Uterus (tissue), 4 donors: ENCODE measurements around the gene CR1L. TPM values are rescaled to one million over a fixed set of nuclear protein-coding genes. Genes with fewer than 3 reads are reported as not detected.
"Not testable (repeated sequence)": the region's sequence is repeated elsewhere in the genome, so short reads cannot be mapped to it uniquely, and the experiment has no call there.

ENCODE experiments used
- DNase-seq, 2 donors: peaks; one replicate each; pipeline ENCODE4 v3.0.0-alpha.2; 2019 to 2020
- H3K27ac ChIP-seq, 2 donors: fragments of 200-600 bp; sonication (generic); 1 replicate in 1 of 2; 2 replicates in 1 of 2; pipeline ENCODE4 v1.5.1; 2016 to 2018
- H3K27me3 ChIP-seq, 2 donors: fragments of 200-600 bp; sonication (generic); one replicate each; pipeline ENCODE4 v1.5.1; 2018 to 2019; ENCODE audit warnings: control low read depth in 1 of 2
- H3K36me3 ChIP-seq, 2 donors: fragments of 200-600 bp; sonication (generic); one replicate each; pipeline ENCODE4 v1.5.1; 2019; ENCODE audit warnings: control low read depth in 1 of 2
- H3K4me1 ChIP-seq, 2 donors: fragments of 200-600 bp; sonication (generic); one replicate each; pipeline ENCODE4 v1.5.1; 2018 to 2019; ENCODE audit warnings: control low read depth in 1 of 2
- H3K4me3 ChIP-seq, 2 donors: fragments of 200-600 bp; sonication (generic); 1 replicate in 1 of 2; 2 replicates in 1 of 2; pipeline ENCODE4 v1.5.1; 2018 to 2019; ENCODE audit warnings: mild to moderate bottlenecking in 1 of 2
- H3K9me3 ChIP-seq, 2 donors: fragments of 200-600 bp; sonication (generic); one replicate each; pipeline ENCODE4 v1.5.1; 2019; ENCODE audit warnings: control low read depth in 1 of 2
- CTCF ChIP-seq, 4 experiments: fragments of 200-600 bp in 2 of 4; fragments of 450-650 bp in 2 of 4; sonication (generic) in 2 of 4; IDR thresholded peaks; one replicate each; pipeline ENCODE4 v1.5.1; 2016 to 2019; ENCODE audit warnings: antibody characterized with exemption in 4 of 4, mild to moderate bottlenecking in 2 of 4, moderate library complexity in 1 of 4
- POLR2A ChIP-seq, 2 donors: fragments of 450-650 bp; IDR thresholded peaks; one replicate each; pipeline ENCODE4 v1.6.1; 2016; ENCODE audit warnings: antibody characterized with exemption in 2 of 2, mild to moderate bottlenecking in 1 of 2, moderate library complexity in 1 of 2
- intact Hi-C: fragments of 100-400 bp; cut with DNase I; formaldehyde crosslinking; loops from one replicate; pipeline ENCODE4 v1.15.1; 2023; ENCODE audit warnings: low total_unique reads
- total RNA-seq, 4 donors: library from RNA; depleted of rRNA in 3 of 4; stranded (reverse); fragments of >200 nt in 3 of 4; gene quantifications; one replicate each; pipeline versions ENCODE4 v1.1.0 to v1.2.4, GENCODE V29; 2014 to 2023
- donor health status: DM: yes; HTN: yes; CAD: no.

The CR1L gene
- total RNA-seq, 4 donors from 2014 or later, result 0.14 TPM; not detected in 3

GRCh38 chr1:207695891-207696290, 51.0 kb downstream of the CR1L start:
- Histone ChIP-seq H3K27ac (no peak overlapping the region), H3K36me3 (no peaks in the 10 kb centered on the region), H3K9me3 (no peaks in the 10 kb centered on the region), H3K4me1 (no peaks in the 10 kb centered on the region), H3K27me3 (no peaks in the 10 kb centered on the region), H3K4me3 (no peak overlapping the region)
- intact Hi-C loops, result no loop called here
- no peak for DNase-seq
- TF ChIP-seq POLR2A (IDR thresholded peaks at IDR 0.05) (no peak), CTCF (IDR thresholded peaks at IDR 0.05) (no peak)

- H3K27me3 ChIP-seq, result no peaks in the 10 kb centered on the region
Observed at GRCh38 chr1:207698822-207699483, 54.0 kb downstream of the CR1L start.

GRCh38 chr1:207702317-207702716, 57.4 kb downstream of the CR1L start:
- H3K4me3 ChIP-seq, result no peak overlapping the region
- H3K27me3 ChIP-seq, result no peaks in the 10 kb centered on the region
- H3K36me3 ChIP-seq, result no peaks in the 10 kb centered on the region
- TF ChIP-seq CTCF (IDR thresholded peaks at IDR 0.05) (no peak), POLR2A (IDR thresholded peaks at IDR 0.05) (no peak)
- no peak overlapping the region for H3K27ac ChIP-seq
- no peak for DNase-seq
- intact Hi-C loops, result no loop called here
- no peaks in the 10 kb centered on the region for H3K4me1 ChIP-seq
- no peaks in the 10 kb centered on the region for H3K9me3 ChIP-seq

More at GRCh38 chr1:207698822-207699483, 54.0 kb downstream of the CR1L start:
- no peaks in the 10 kb centered on the region for H3K9me3 ChIP-seq
- no peak for TF ChIP-seq POLR2A (IDR thresholded peaks at IDR 0.05)
- peak; percentile 40 to 49 (median 43) for TF ChIP-seq CTCF (IDR thresholded peaks at IDR 0.05)
- H3K4me1 ChIP-seq, result no peaks in the 10 kb centered on the region
- DNase-seq, result peak in 1 of 2 donors; percentile 30
- no peak overlapping the region for H3K27ac ChIP-seq
- no peaks in the 10 kb centered on the region for H3K36me3 ChIP-seq
- no peak overlapping the region for H3K4me3 ChIP-seq
- intact Hi-C loops, result no loop called here

GRCh38 chr1:207703712-207704111, 58.8 kb downstream of the CR1L start:
- no peaks in the 10 kb centered on the region for H3K4me1 ChIP-seq
- no peak overlapping the region for H3K4me3 ChIP-seq
- no peaks in the 10 kb centered on the region for H3K27me3 ChIP-seq
- H3K27ac ChIP-seq, result no peak overlapping the region
- H3K36me3 ChIP-seq, result no peaks in the 10 kb centered on the region
- no peak for TF ChIP-seq POLR2A (IDR thresholded peaks at IDR 0.05)
- TF ChIP-seq CTCF (IDR thresholded peaks at IDR 0.05), result no peak
- H3K9me3 ChIP-seq, result no peaks in the 10 kb centered on the region
- no peak for DNase-seq
- intact Hi-C loops, result no loop called here

GRCh38 chr1:207708004-207708403, 63.1 kb downstream of the CR1L start:
- H3K4me3 ChIP-seq, H3K27ac ChIP-seq, DNase-seq, H3K36me3 ChIP-seq, H3K4me1 ChIP-seq, H3K9me3 ChIP-seq, H3K27me3 ChIP-seq, intact Hi-C loops: not testable (repeated sequence)

- no peak for DNase-seq
- Histone ChIP-seq H3K36me3 (no peaks in the 10 kb centered on the region), H3K4me3 (no peak overlapping the region), H3K4me1 (no peaks in the 10 kb centered on the region), H3K27ac (no peak overlapping the region), H3K27me3 (no peaks in the 10 kb centered on the region), H3K9me3 (no peaks in the 10 kb centered on the region)
- TF ChIP-seq CTCF (IDR thresholded peaks at IDR 0.05) (no peak), POLR2A (IDR thresholded peaks at IDR 0.05) (no peak)
- intact Hi-C loops, result no loop called here
Observed at GRCh38 chr1:207711285-207711684, 66.4 kb downstream of the CR1L start.

- H3K4me1 ChIP-seq, H3K27me3 ChIP-seq, H3K27ac ChIP-seq, DNase-seq, H3K9me3 ChIP-seq, intact Hi-C loops, H3K36me3 ChIP-seq, H3K4me3 ChIP-seq: not testable (repeated sequence)
Observed at GRCh38 chr1:207712701-207713100, 67.8 kb downstream of the CR1L start.
